Measurements from ENCODE around the gene ABHD6. TPM values are rescaled to one million over a fixed set of nuclear protein-coding genes. Genes with fewer than 3 reads are reported as not detected.

ABHD6 gene
- total RNA-seq, 2 donors from 2014 or later, result 7.5 to 8.6 TPM

DNA sequence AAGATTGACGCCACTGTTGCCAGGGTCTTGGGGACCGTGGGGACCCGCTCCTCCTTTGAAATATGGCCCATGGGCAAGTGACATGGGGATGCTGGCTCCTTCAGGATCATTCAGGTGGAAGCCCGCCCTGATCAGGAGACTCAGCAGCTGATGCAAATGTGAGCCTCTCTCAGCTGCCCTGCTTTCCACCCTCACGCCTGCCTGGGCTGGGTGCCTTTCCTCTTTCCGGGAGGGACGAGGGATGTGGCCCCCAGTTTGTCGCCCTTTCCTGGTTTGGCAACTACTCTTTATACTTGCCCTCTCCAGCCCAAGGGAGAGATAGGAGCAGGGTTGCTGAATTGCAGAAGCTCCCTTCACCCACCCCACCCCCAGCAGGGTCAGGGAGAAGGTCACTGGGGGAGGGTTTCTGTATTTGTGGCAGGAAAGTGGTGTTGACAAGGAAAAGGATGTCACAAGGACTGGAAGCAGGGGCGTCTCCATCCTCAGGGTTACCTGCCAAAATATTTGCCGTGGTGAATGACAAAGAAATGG, 48.6 kb upstream of the ABHD6 start:
- H3K27me3 ChIP-seq (ENCODE audit: control insufficient read depth, insufficient read depth, low read length, poor library complexity, severe bottlenecking), result no peaks in the 10 kb centered on the region
- TF ChIP-seq, protein P1, sequence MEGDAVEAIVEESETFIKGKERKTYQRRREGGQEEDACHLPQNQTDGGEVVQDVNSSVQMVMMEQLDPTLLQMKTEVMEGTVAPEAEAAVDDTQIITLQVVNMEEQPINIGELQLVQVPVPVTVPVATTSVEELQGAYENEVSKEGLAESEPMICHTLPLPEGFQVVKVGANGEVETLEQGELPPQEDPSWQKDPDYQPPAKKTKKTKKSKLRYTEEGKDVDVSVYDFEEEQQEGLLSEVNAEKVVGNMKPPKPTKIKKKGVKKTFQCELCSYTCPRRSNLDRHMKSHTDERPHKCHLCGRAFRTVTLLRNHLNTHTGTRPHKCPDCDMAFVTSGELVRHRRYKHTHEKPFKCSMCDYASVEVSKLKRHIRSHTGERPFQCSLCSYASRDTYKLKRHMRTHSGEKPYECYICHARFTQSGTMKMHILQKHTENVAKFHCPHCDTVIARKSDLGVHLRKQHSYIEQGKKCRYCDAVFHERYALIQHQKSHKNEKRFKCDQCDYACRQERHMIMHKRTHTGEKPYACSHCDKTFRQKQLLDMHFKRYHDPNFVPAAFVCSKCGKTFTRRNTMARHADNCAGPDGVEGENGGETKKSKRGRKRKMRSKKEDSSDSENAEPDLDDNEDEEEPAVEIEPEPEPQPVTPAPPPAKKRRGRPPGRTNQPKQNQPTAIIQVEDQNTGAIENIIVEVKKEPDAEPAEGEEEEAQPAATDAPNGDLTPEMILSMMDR (conservative IDR thresholded peaks at IDR 0.05), result no peak
- no peaks in the 10 kb centered on the region for H3K36me3 ChIP-seq (ENCODE audit: control insufficient read depth, insufficient read depth, low read length)
- 77 to 82% methylated on average over 7 to 10 of the region's 10 CpGs for whole genome bisulfite sequencing, 2 experiments (ENCODE audit: insufficient coverage in 1 of 2, insufficient read length in 1 of 2)
- no peak overlapping the region for H3K27ac Mint-ChIP-seq
- H3K4me1 Mint-ChIP-seq, result peaks cover 6% of the 10 kb centered on the region
- no peak for DNase-seq
- H3K4me3 ChIP-seq (ENCODE audit: low read length), result no peak overlapping the region
- no peak overlapping the region for H3K4me3 Mint-ChIP-seq
- H3K27ac ChIP-seq (ENCODE audit: low read depth, low read length), result no peak overlapping the region
- H3K27me3 Mint-ChIP-seq (ENCODE audit: insufficient read depth), result no peaks in the 10 kb centered on the region
- H3K9me3 Mint-ChIP-seq, result no peaks in the 10 kb centered on the region
- no peaks in the 10 kb centered on the region for H3K9me3 ChIP-seq (ENCODE audit: control insufficient read depth, low read length)
- no peaks in the 10 kb centered on the region for H3K4me1 ChIP-seq (ENCODE audit: control insufficient read depth, insufficient read depth, low read length)
- no peak overlapping the region for H3K9ac ChIP-seq (ENCODE audit: extremely low read depth, low read length, poor library complexity, severe bottlenecking)
- no peaks in the 10 kb centered on the region for H3K36me3 Mint-ChIP-seq (ENCODE audit: low read depth)

DNA sequence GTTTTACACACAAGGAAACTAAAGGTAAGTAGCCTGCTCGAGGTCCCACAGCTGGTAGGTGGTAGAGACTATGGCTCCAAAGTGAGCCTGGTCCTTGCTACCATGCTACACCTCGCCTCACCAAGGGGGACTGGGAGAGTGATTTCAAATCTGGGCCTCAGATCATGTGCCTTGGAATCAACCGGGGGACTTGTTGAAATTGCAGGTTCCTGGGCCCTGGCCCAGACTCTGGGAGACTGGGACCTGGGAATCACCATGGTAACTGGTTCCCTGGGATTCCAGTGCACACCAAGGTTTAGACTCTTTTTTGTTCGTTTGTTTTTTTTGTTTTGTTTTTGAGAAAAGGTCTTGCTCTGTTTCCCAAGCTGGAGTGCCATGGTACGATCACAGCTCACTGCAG, 47.9 kb upstream of the ABHD6 start:
- Histone ChIP-seq H3K9ac (ENCODE audit: extremely low read depth, low read length, poor library complexity, severe bottlenecking) (no peak overlapping the region), H3K9me3 (ENCODE audit: control insufficient read depth, low read length) (no peaks in the 10 kb centered on the region), H3K36me3 (ENCODE audit: control insufficient read depth, insufficient read depth, low read length) (no peaks in the 10 kb centered on the region), H3K4me1 (ENCODE audit: control insufficient read depth, insufficient read depth, low read length) (no peaks in the 10 kb centered on the region), H3K27me3 (ENCODE audit: control insufficient read depth, insufficient read depth, low read length, poor library complexity, severe bottlenecking) (no peaks in the 10 kb centered on the region), H3K4me3 (ENCODE audit: low read length) (no peak overlapping the region), H3K27ac (ENCODE audit: low read depth, low read length) (no peak overlapping the region)
- no peaks in the 10 kb centered on the region for H3K27me3 Mint-ChIP-seq (ENCODE audit: insufficient read depth)
- WGBS, 2 experiments (ENCODE audit: insufficient coverage in 1 of 2, insufficient read length in 1 of 2), result 74 to 84% methylated on average over 5 of the region's 5 CpGs
- DNase-seq, result no peak
- H3K27ac Mint-ChIP-seq, result no peak overlapping the region
- no peaks in the 10 kb centered on the region for H3K9me3 Mint-ChIP-seq
- no peak overlapping the region for H3K4me3 Mint-ChIP-seq
- TF ChIP-seq, protein P1 (conservative IDR thresholded peaks at IDR 0.05), result no peak
- no peaks in the 10 kb centered on the region for H3K36me3 Mint-ChIP-seq (ENCODE audit: low read depth)
- peaks cover 6% of the 10 kb centered on the region for H3K4me1 Mint-ChIP-seq

DNA sequence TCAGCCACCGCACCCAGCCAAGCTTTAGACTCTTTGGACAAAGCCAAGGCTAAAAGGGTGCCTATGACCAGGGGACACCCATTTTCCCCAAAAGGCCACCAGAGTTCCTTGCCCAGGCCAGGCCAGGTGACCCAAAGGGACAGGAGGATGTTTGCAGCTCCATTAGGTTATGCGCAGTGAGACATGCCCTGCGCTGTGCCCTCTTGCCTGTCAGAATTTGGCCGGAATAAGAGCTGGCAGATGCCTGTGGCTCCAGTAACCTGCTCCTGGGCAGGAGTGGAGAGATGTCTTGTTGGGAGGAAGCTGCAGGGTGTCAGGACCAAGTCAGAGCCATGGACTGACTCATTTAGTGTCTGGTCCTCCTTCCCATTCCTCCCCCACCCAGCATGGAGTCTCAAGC, 47.3 kb upstream of the ABHD6 start:
- H3K27me3 ChIP-seq (ENCODE audit: control insufficient read depth, insufficient read depth, low read length, poor library complexity, severe bottlenecking), result no peaks in the 10 kb centered on the region
- Mint-ChIP-seq H3K27ac (no peak overlapping the region), H3K27me3 (ENCODE audit: insufficient read depth) (no peaks in the 10 kb centered on the region), H3K4me3 (no peak overlapping the region), H3K9me3 (no peaks in the 10 kb centered on the region), H3K36me3 (ENCODE audit: low read depth) (no peaks in the 10 kb centered on the region), H3K4me1 (peaks cover 6% of the 10 kb centered on the region)
- no peaks in the 10 kb centered on the region for H3K9me3 ChIP-seq (ENCODE audit: control insufficient read depth, low read length)
- WGBS, 2 experiments (ENCODE audit: insufficient coverage in 1 of 2, insufficient read length in 1 of 2), result 96 to 100% methylated on average over 1 to 4 of the region's 4 CpGs
- no peak for DNase-seq
- no peak overlapping the region for H3K27ac ChIP-seq (ENCODE audit: low read depth, low read length)
- H3K36me3 ChIP-seq (ENCODE audit: control insufficient read depth, insufficient read depth, low read length), result no peaks in the 10 kb centered on the region
- H3K4me3 ChIP-seq (ENCODE audit: low read length), result no peak overlapping the region
- no peaks in the 10 kb centered on the region for H3K4me1 ChIP-seq (ENCODE audit: control insufficient read depth, insufficient read depth, low read length)
- TF ChIP-seq, protein P1 (conservative IDR thresholded peaks at IDR 0.05), result no peak
- no peak overlapping the region for H3K9ac ChIP-seq (ENCODE audit: extremely low read depth, low read length, poor library complexity, severe bottlenecking)

Measured in endodermal cell (in vitro differentiated cells).